ENCODE results near the gene ARMC5. TPM values are rescaled to one million over a fixed set of nuclear protein-coding genes. Genes with fewer than 3 reads are reported as not detected.

Gene ARMC5
- total RNA-seq, 1 experiment from 2014 or later = 8.2 TPM

- no peak for DNase-seq (ENCODE audit: extremely low read depth, low read depth)
Measured at GRCh38 chr16:31461201-31461920, 2.1 kb downstream of the ARMC5 start.

- DNase-seq (ENCODE audit: extremely low read depth, low read depth) = no peak
Measured at GRCh38 chr16:31461921-31462804, 2.9 kb downstream of the ARMC5 start.

GRCh38 chr16:31464348-31464769 is 5.1 kb downstream of the ARMC5 start:
- DNase-seq (ENCODE audit: extremely low read depth, low read depth) = no peak

DNA sequence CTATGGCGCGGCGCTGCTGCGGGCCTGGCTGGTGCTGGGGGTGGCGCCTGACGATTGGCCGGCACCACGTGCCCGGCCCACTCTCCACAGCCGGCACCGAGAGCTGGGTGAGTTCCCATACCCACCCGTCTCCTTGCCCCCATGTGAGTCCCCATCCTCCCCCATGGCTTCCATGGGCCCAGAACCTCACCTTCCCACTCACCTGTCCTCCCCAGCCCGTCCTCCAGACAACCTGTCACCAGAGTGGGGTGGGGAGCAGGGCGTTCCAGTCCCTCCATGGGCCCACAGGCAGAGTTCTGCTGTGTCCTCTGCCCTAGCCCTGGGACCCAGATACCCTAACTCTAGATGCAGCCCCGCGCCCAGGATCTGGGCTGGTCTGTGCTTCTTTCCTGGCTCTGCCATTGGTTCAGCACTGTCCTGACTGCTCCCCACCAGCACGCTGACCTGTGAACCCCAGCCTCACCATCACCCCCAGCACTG is 5.5 kb downstream of the ARMC5 start:
- DNase-seq (ENCODE audit: extremely low read depth, low read depth) = no peak

DNA sequence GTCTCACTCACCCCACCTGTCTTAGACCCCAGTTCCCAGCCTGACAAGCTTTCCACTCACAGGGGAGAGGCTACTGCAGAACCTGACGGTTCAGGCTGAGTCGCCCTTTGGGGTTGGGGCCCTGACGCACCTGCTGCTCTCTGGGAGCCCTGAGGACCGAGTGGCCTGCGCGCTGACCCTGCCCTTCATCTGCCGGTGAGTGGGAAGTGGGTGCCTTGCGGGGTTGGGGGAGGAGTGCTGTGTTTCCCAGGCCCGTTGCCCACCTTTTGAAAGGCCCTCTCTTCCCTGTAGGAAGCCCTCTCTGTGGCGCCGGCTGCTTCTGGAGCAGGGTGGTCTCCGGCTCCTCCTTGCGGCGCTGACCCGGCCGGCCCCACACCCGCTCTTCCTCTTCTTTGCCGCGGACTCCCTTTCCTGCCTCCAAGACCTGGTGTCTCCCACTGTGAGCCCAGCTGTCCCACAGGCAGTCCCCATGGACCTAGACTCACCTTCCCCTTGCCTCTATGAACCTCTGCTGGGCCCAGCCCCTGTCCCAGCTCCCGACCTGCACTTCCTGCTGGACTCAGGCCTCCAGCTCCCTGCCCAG is 6.6 kb downstream of the ARMC5 start:
- no peak for DNase-seq (ENCODE audit: extremely low read depth, low read depth)

- DNase-seq (ENCODE audit: extremely low read depth, low read depth) = no peak
Measured at GRCh38 chr16:31466381-31466841, 7.1 kb downstream of the ARMC5 start.

DNA sequence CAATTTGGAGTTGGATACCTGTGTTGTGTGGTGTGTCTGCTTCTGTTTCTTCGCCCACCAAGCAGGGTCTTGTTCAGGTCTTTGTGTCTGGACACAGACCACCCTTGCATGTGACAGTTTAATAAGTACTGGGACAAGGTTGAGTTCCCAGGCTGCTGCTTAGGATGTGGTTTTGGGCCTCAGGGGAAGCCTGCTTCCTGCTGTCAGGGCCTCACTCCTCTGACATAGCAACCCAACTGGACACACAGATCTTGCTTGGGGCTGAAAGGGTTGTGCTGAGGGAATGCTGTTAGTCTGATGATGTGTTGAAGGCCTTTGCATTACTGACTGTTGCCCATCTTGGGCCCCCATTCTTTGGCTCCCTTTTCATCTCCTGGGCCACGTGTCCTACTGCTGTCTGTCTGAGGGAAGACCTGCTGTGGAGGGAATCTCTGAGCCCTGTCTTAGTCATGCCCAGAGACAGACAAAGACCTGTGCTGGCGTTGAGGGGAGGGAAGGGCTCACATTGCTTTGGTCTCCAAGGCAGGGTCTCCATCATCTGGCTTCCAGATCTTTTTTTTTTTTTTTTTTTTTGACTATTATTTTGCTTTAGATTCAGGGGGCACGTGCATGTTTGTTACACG is 8.0 kb downstream of the ARMC5 start:
- DNase-seq (ENCODE audit: extremely low read depth, low read depth) = no peak

DNA sequence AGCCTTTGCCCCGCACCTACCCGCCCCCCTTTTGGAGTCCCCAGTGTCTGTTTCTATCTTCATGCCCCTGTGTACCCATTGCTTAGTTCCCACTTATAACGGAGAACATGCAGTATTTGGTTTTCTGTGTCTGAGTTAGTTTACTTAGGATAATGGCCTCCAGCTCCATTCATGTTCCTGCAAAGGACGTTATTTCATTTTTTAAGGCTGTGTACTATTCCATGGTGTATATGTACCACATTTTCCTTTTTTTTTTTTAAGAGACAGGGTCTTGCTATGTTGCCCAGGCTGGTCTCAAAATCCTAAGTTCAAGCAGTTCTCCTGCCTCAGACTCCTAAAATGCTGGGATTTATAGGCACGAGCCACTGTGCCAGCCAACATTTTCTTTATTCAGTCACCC is 8.6 kb downstream of the ARMC5 start:
- DNase-seq (ENCODE audit: extremely low read depth, low read depth) = no peak

DNA sequence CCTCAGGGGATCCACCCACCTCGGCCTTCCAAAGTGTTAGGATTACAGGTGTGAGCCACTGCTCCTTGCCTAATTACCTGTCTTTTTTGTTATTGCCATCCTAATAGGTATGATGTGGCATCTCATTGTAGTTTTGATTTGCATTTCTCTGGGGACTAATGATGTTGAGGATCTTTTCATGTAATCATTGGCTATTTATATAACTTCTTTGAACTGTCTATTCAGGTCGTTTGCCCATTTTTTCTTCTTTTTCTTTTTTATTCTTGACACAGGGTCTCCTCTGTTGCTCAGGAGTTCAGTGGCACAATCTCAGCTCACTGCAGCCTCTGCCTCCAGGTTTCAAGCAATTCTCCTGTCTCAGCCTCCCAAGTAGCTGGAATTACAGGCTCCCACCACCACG is 11.3 kb downstream of the ARMC5 start:
- no peak for DNase-seq (ENCODE audit: extremely low read depth, low read depth)

GRCh38 chr16:31471241-31471874 is 12.1 kb downstream of the ARMC5 start:
- no peak for DNase-seq (ENCODE audit: extremely low read depth, low read depth)

GRCh38 chr16:31471875-31472708 is 12.8 kb downstream of the ARMC5 start, which contains the start of gene TGFB1I1:
Gene TGFB1I1, plus strand, starts transcription at chr16:31472152. Its CDS starts 37 bp downstream, at chr16:31472189.
- DNase-seq (ENCODE audit: extremely low read depth, low read depth) = no peak

DNA sequence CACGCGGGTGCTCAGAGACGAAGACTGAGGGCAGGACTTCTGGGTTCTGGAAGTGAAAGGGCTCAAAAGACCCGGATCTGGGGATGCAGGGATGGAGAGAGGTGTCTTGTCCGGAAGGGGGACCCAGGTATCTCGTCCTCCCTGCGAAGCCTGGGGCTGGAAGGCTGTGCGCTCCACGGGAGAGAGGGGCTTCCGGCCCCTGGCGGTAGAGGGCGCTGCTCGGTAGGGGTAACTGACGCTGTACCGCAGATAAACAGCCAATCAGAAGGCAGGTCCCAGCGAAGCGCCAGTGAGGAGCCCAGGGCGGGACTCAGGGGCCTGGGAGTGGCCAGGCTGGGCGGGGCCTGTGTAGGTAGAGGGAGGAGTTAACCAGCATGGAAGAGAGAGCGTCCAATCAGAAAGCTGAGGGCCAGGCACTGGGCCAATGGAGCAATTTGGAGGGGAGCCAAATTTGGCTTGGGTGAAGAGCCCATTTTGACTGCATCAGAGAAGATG is 13.5 kb downstream of the ARMC5 start:
- DNase-seq (ENCODE audit: extremely low read depth, low read depth) = no peak

DNA sequence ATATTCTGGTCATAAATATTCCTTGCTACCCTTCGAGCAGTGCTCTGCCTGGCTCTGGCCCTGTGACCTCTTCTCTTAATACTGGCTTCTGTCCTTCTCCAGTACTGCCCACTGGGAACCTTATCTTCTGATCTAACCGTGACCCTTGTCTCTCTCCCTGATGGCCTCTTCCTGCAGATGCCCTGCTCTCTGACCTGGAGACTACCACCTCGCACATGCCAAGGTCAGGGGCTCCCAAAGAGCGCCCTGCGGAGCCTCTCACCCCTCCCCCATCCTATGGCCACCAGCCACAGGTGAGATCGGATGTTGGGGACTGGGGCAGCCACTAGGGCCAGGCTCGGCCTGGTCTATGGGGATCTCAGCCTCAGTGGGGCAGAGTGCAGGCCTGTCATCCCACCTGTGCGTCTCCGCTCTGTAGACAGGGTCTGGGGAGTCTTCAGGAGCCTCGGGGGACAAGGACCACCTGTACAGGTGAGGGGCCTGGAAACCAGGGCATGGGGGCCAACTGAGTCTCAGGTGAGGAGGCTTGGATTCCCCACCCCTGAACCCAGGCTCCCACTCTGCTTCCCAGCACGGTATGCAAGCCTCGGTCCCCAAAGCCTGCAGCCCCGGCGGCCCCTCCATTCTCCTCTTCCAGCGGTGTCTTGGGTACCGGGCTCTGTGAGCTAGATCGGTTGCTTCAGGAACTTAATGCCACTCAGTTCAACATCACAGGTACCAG is 14.1 kb downstream of the ARMC5 start:
- no peak for DNase-seq (ENCODE audit: extremely low read depth, low read depth)

DNA sequence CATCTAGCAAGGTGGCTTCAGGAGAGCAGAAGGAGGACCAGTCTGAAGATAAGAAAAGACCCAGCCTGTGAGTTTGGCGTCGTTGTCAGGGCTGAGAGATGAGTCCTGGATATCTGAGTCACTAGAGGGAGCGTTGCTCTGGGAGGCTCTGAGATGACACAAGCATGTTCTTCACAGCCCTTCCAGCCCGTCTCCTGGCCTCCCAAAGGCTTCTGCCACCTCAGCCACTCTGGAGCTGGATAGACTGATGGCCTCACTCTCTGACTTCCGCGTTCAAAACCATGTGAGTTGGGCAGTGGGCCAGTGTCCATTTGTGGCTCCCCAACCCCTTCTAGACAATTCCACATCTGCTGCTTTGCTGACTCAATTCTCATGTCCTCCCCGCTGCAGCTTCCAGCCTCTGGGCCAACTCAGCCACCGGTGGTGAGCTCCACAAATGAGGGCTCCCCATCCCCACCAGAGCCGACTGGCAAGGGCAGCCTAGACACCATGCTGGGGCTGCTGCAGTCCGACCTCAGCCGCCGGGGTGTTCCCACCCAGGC is 14.9 kb downstream of the ARMC5 start:
- no peak for DNase-seq (ENCODE audit: extremely low read depth, low read depth)

- no peak for DNase-seq (ENCODE audit: extremely low read depth, low read depth)
Measured at GRCh38 chr16:31474773-31475738, 15.8 kb downstream of the ARMC5 start.

GRCh38 chr16:31475946-31476302 is 16.6 kb downstream of the ARMC5 start:
- DNase-seq (ENCODE audit: extremely low read depth, low read depth) = no peak
